HG03558 (cell line): ENCODE measurements around the gene RSRC2.
"Not testable (repeated sequence)": the region's sequence is repeated elsewhere in the genome, so short reads cannot be mapped to it uniquely, and the experiment has no call there.

Experiments used
- ATAC-seq: cut with Tn5 transposase; IDR thresholded peaks from one replicate; pipeline ENCODE4 v1.9.1; 2021; ENCODE audit warnings: moderate number of reproducible peaks; ENCODE audit not compliant: unreplicated experiment; ENCODE audit errors: extremely low read depth

Gene RSRC2

DNA sequence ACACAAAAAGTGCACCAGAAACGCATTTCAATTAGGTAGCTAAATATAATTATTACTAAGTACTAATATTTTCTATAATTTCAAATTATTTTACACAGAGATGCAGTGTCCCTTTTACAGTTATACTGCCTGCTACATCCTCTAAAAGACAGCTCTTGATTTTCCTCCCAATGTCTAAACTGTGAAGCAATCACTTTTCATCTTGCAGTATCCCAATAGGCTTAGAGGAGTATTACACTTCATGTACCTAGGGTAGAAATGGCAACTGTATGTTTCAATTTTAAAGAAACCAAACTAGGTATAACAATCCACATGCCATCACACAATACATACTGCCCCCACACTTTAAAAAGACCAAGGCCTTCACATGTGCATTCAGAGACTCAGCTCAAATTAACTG lies 7.3 kb downstream of the RSRC2 start:
- ATAC-seq: no peak

DNA sequence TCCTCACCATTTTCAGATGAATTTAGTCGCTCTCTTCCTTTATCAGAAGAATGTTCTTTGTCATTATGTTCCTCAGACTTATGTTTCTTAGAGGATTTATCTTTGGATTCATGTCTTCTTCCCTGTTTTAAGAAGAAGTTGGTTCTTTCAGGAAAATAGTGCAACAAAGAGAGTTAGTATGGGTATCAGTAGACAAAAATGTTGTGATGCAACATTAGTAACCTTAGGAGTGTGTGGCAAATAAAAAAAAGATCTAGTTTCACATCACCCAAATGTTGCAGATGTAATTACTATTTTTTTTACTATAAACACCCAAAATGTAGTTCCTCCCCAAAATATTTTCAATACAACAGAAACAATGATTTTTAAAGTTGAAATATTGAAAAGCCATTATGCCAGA lies 7.8 kb downstream of the RSRC2 start:
- no peak for ATAC-seq

GRCh38 chr12:122517877-122518276 lies 8.9 kb downstream of the RSRC2 start:
- no peak for ATAC-seq

GRCh38 chr12:122516544-122517361 lies 10.0 kb downstream of the RSRC2 start:
- no peak for ATAC-seq

GRCh38 chr12:122515275-122515674 lies 11.5 kb downstream of the RSRC2 start:
- no peak for ATAC-seq

GRCh38 chr12:122513660-122514059 lies 13.1 kb downstream of the RSRC2 start:
- no peak for ATAC-seq

GRCh38 chr12:122513028-122513427 lies 13.7 kb downstream of the RSRC2 start:
- not testable (repeated sequence) for ATAC-seq

DNA sequence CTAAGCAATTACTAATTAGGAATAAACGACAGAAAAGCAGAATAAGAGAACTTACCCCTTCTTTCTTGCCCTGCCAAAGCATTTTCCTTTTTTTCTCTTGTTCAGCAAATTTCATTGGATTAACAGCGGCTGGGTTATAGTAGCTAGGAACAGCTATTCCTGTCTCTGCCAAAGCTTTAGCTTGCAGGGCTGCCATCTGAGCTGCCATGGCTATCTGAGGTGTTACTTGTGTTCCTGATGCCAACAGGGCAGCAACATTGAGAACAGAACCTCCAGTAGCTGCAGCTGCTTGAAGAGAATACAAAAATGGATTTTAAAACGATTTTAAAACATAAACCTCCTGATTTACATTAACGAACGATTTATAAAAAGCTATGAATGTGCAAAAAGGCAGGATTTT lies 18.6 kb downstream of the RSRC2 start:
- ATAC-seq: no peak

DNA sequence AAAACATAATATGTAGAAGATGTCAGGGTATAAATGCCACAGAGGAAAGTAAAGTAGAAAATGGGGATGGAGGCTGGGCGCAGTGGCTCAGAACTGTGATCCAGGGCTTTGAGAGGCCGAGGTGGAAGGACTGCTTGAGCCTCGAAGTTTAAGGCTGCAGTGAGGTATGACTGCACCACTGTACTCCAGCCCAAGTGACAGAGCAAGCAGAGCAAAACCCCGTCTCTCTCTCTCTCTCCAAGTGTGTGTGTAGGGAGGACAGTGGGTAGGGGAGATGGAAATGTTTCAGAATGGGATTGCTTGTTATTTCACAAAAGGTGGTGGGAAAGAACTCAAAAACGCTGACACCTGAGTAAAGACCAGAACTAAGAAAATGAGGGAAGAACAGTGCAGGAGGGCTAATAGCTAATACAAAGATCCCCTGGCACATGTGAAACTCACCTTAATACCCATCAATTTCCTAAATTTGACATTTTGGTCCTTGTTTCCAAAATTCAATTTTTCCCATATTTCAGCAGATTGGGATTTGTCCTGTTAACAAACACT lies 20.3 kb downstream of the RSRC2 start:
- no peak for ATAC-seq

GRCh38 chr12:122505419-122506051 lies 21.2 kb downstream of the RSRC2 start:
- ATAC-seq: no peak

GRCh38 chr12:122503783-122504590 lies 22.7 kb downstream of the RSRC2 start:
- ATAC-seq: no peak

GRCh38 chr12:122503147-122503751 lies 23.5 kb downstream of the RSRC2 start:
- no peak for ATAC-seq

- ATAC-seq: no peak
Observed at GRCh38 chr12:122501489-122501989, 25.2 kb downstream of the RSRC2 start.

DNA sequence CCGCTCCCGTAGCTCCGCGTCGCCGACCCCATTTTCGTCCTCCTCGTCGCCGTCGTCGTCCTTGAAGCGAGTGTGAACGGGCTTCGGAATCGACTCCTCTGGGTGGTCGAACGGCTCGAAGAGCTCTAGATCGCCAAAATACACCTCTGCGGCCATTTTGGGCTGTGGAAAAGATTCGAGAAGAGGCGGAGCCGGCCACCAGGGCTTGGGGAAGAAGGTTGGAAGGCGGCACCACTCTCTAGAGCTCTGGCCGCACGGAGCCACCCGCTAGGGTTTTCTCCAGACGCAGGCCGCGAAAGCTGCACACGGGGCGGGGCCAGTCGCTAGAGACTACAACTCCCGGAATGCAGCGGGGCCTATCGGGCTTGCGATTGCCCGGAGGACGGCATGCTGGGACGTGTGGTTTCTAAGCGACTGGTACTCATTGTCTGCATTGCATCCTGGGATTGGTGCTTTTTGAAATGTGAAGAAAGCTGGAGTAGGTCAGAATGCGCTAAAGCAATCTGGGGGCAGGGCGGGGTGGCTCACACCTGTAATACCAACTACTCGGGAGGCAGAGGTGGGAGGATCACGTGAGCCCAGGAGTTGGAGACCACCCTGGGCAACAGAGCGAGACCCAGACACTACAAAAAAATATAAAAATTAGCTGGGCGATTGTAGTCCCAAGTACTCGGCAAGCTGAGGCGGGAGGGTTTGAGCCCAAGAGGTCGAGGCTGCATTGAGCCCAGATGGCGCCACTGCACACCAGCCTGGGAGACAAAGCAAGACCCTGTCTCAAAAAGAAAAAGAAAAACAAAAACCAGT lies 25.8 kb downstream of the RSRC2 start, which contains the start of gene ZCCHC8:
ZCCHC8 (minus strand) TSS at position 248 of the 804 bp plus-strand sequence; CDS start at position 156, 92 bp downstream.
- peak; percentile 84 for ATAC-seq

DNA sequence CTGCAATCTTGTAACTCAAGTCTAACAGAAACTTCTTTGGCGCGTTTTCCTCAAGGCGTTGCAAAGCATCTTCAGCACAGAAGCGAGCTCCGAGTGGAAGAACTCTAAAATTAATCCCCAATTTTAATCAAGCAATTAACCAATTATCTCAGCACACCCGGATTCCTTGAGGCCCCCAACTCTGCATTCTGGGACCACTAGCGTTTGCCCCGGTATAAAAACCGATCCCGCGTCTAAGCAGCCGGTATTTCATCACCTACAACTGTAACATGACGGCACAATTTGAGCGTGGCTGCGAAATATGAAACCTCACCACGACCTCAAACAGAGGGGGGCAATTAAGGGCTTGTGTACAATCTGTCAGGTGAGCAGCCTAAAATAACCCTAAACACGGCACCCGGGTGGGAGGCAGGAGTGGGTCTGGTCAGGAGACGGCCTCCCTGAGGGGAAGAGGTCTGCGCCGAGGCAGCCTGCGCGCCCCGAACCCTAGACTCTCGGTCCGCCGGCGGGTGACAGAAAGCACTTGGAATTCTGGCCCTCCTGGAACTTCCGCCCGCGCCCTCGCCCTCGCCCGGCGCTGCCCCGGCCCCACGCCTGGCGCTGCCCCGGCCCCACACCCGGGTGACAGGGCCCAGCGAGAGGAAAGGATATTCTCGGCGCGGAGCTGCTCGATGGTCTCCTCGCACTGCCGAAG lies 26.6 kb downstream of the RSRC2 start:
- no peak for ATAC-seq

GRCh38 chr12:122495258-122495657 lies 31.5 kb downstream of the RSRC2 start:
- ATAC-seq: no peak

GRCh38 chr12:122493222-122493621 lies 33.5 kb downstream of the RSRC2 start:
- ATAC-seq: not testable (repeated sequence)

DNA sequence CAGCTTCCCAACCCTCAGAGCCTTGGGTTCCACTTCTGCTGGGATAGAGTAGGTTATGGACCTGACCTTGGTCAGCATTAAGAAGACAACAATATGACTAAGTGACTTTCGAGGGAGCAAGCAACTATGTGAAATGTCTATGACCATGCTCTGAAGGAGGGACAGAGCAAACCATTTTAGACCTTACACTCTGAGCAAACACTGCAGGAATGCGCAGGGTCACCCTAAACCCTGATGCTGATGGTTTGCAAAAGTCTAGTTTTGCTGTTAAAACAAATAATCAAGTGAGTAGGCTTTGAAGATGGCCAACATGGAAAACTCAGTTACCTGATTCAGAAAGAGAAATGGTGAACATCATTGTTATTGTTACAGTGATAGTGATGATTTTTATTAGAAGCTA lies 34.7 kb downstream of the RSRC2 start:
- no peak for ATAC-seq

DNA sequence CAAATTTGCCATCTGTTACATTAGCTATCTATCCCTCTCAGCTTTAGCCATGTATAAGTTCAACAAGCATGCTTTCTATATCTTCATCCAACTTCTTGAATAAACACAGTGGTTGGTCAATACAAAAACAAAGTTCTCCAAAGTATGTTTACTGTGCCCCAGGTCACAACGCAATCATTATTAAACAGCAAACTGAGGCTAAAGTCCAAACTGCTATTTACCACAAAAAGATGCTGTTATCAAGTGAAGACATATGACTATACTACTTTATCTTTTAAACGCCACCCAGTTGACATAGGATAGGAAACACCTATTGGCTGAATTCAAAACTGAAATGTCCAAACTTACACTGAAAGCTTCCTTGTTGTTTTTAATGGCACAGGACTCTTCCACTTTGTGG lies 37.7 kb downstream of the RSRC2 start:
- ATAC-seq: no peak
